Neuronal stem cell (in vitro differentiated cells): ENCODE data around the gene SIGLECL1.

Experiments used
- DNase-seq: peaks from one replicate; pipeline ENCODE4 v3.0.0-alpha.2; 2013; ENCODE audit warnings: low spot score
- H2AFZ ChIP-seq: one replicate; pipeline ENCODE4 v1.6.1; 2013; ENCODE audit warnings: mild to moderate bottlenecking, low read length, inconsistent platforms
- H2AK5ac ChIP-seq: 2 replicates; pipeline ENCODE4 v1.6.1; 2013; ENCODE audit warnings: low read depth, mild to moderate bottlenecking, inconsistent platforms, low read length, moderate library complexity, mixed read lengths
- H2BK120ac ChIP-seq: 2 replicates; pipeline ENCODE4 v1.6.1; 2013; ENCODE audit warnings: low read depth, mild to moderate bottlenecking, inconsistent platforms, low read length, moderate library complexity, mixed read lengths
- H2BK12ac ChIP-seq: one replicate; pipeline ENCODE4 v1.6.1; 2013; ENCODE audit warnings: low read length, inconsistent platforms
- H2BK15ac ChIP-seq: 2 replicates; pipeline ENCODE4 v1.6.1; 2013; ENCODE audit warnings: mild to moderate bottlenecking, low read length, inconsistent platforms, mixed read lengths
- H2BK5ac ChIP-seq: one replicate; pipeline ENCODE4 v1.6.1; 2013; ENCODE audit warnings: inconsistent platforms, mild to moderate bottlenecking, low read length, moderate library complexity
- H3K14ac ChIP-seq: one replicate; pipeline ENCODE4 v1.6.1; 2013; ENCODE audit warnings: low read length, inconsistent platforms
- H3K18ac ChIP-seq: 2 replicates; pipeline ENCODE4 v1.6.1; 2013; ENCODE audit warnings: low read length, inconsistent platforms
- H3K23ac ChIP-seq: 2 replicates; pipeline ENCODE4 v1.6.1; 2013; ENCODE audit warnings: low read depth, mild to moderate bottlenecking, mixed read lengths, low read length, inconsistent platforms; ENCODE audit not compliant: poor library complexity
- H3K27ac ChIP-seq: replicated peaks from 3 replicates; pipeline ENCODE4 v1.5.1; 2013; ENCODE audit warnings: low read length, inconsistent platforms
- H3K27me3 ChIP-seq, 3 experiments: 2 replicates each; pipeline ENCODE4 v1.6.1; 2013; ENCODE audit warnings: low read length in 3 of 3, mild to moderate bottlenecking in 2 of 3, inconsistent platforms in 1 of 3, low read depth in 1 of 3, mixed read lengths in 1 of 3, moderate library complexity in 1 of 3; ENCODE audit not compliant: control insufficient read depth in 3 of 3, insufficient read depth in 3 of 3
- H3K36me3 ChIP-seq, 2 donors: replicated peaks in 1 of 2; 2 replicates each; pipeline ENCODE4 v1.6.1; 2013; ENCODE audit warnings: low read length in 2 of 2; ENCODE audit not compliant: control insufficient read depth in 2 of 2, insufficient read depth in 2 of 2
- H3K4ac ChIP-seq: 2 replicates; pipeline ENCODE4 v1.6.1; 2013; ENCODE audit warnings: inconsistent platforms, mild to moderate bottlenecking, low read length, moderate library complexity
- H3K4me1 ChIP-seq, 2 donors: 1 replicate in 1 of 2; 2 replicates in 1 of 2; pipeline ENCODE4 v1.6.1; 2013; ENCODE audit warnings: low read length in 2 of 2, low read depth in 1 of 2; ENCODE audit not compliant: control insufficient read depth in 2 of 2, insufficient read depth in 1 of 2
- H3K4me2 ChIP-seq: one replicate; pipeline ENCODE4 v1.6.1; 2013; ENCODE audit warnings: mild to moderate bottlenecking, low read length, inconsistent platforms; ENCODE audit not compliant: insufficient read depth, poor library complexity, severe bottlenecking
- H3K4me3 ChIP-seq, 2 donors: 2 replicates each; pipeline ENCODE4 v1.5.1; 2013; ENCODE audit warnings: low read length in 2 of 2, mild to moderate bottlenecking in 2 of 2, inconsistent platforms in 1 of 2, moderate library complexity in 1 of 2
- H3K79me1 ChIP-seq: one replicate; pipeline ENCODE4 v1.6.1; 2013; ENCODE audit warnings: low read depth, mild to moderate bottlenecking, inconsistent platforms, low read length, moderate library complexity
- H3K9ac ChIP-seq: one replicate; pipeline ENCODE4 v1.6.1; 2013; ENCODE audit warnings: mild to moderate bottlenecking, low read depth, low read length, inconsistent platforms; ENCODE audit not compliant: poor library complexity
- H3K9me3 ChIP-seq, 2 donors: replicated peaks in 1 of 2; 2 replicates each; pipeline versions ENCODE3 to v1.6.1; 2013; ENCODE audit warnings: low read length in 2 of 2, mild to moderate bottlenecking in 2 of 2, inconsistent platforms in 1 of 2, low read depth in 1 of 2, mixed read lengths in 1 of 2, moderate library complexity in 1 of 2; ENCODE audit not compliant: control insufficient read depth in 2 of 2, insufficient read depth in 1 of 2
- H4K8ac ChIP-seq: one replicate; pipeline ENCODE4 v1.6.1; 2013; ENCODE audit warnings: low read depth, mild to moderate bottlenecking, inconsistent platforms, low read length, moderate library complexity
- H4K91ac ChIP-seq: one replicate; pipeline ENCODE4 v1.6.1; 2013; ENCODE audit warnings: low read length, low read depth, mild to moderate bottlenecking, inconsistent platforms; ENCODE audit not compliant: poor library complexity
- WGBS, 2 donors: extraction: QIAGEN DNeasy Blood & Tissue Kit; methylation state at CpG; one replicate each; pipeline ENCODE4 v1.1.7; 2013; ENCODE audit warnings: missing lambda C conversion rate in 2 of 2, mixed read lengths in 1 of 2; ENCODE audit not compliant: insufficient read length in 2 of 2, insufficient replicate concordance in 1 of 2; ENCODE audit errors: extremely low coverage in 2 of 2; 5-methylcytosine and 5-hydroxymethylcytosine counted together

SIGLECL1 gene

GRCh38 chr19:51277112-51277511 lies 26.2 kb downstream of the SIGLECL1 start:
- Histone ChIP-seq H3K14ac (no peak overlapping the region), H3K36me3 (no peaks in the 10 kb centered on the region), H3K27ac (no peak overlapping the region), H2BK15ac (no peak overlapping the region), H3K4ac (no peak overlapping the region), H3K4me1 (no peaks in the 10 kb centered on the region), H3K23ac (no peak overlapping the region), H4K8ac (no peak overlapping the region), H2BK5ac (no peak overlapping the region), H3K9me3 (peaks cover 0 to 6% of the 10 kb centered on the region in 2 donors), H3K18ac (no peak overlapping the region), H3K27me3 (no peaks in the 10 kb centered on the region), H2AK5ac (no peak overlapping the region), H3K79me1 (no peaks in the 10 kb centered on the region), H3K9ac (no peak overlapping the region), H2AFZ (no peak overlapping the region), H3K4me2 (no peak overlapping the region), H2BK12ac (no peak overlapping the region), H3K4me3 (no peak overlapping the region), H2BK120ac (no peak overlapping the region), H4K91ac (no peak overlapping the region)
- no CpG with 5 or more reads among the region's 3 CpGs for WGBS, 2 donors
- no peak for DNase-seq

DNA sequence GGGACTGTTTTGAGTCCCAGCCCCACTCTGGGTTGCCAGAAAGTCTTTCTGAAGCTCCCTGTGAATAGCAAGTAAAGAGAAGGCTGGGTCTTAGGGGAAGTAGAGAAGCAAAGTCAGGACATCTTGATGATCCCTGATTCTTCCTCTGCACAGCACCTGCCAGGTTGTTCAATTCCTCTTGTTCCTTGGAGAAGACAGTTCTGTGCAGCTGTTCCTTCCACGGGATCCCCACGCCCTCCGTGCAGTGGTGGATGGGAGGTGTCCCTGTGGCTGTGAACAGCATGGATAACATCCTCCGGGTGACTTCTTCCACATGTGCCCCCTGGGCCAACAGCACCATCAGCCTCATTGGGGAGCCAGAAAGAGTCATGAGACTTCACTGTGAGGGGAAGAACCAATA lies 31.5 kb downstream of the SIGLECL1 start:
- Histone ChIP-seq H2AFZ (no peak overlapping the region), H3K27me3 (peaks cover 0 to 4% (median 0%) of the 10 kb centered on the region in 3 experiments), H3K4me3 (no peak overlapping the region), H3K27ac (no peak overlapping the region), H3K18ac (no peak overlapping the region), H3K36me3 (no peaks in the 10 kb centered on the region), H2BK15ac (no peak overlapping the region), H3K9ac (no peak overlapping the region), H2AK5ac (no peak overlapping the region), H3K9me3 (peaks cover 0 to 6% of the 10 kb centered on the region in 2 donors), H2BK12ac (no peak overlapping the region), H4K8ac (no peak overlapping the region), H3K14ac (no peak overlapping the region), H3K4ac (no peak overlapping the region), H3K4me1 (no peaks in the 10 kb centered on the region), H3K23ac (no peak overlapping the region), H2BK5ac (no peak overlapping the region), H4K91ac (no peak overlapping the region), H3K79me1 (no peaks in the 10 kb centered on the region), H2BK120ac (no peak overlapping the region), H3K4me2 (no peak overlapping the region)
- no CpG with 5 or more reads among the region's 4 CpGs for WGBS, 2 donors
- DNase-seq, result no peak

DNA sequence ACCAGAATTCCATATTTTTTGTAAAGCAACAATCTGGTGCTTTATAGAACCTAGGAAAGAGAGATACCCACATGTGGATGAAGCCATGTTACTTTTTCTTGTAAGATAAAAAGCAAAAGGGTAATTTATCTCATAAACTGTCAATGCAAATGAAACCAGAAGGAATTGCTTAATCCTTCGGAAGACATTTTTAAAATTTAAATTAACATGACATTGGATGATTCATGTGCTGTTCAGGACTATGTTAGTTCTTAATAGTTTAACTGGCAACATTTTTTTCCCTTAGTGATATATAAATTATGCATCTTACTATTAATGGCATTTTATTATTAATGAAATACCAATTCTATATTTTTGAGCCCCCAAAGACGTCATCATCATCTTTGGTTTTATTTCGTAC lies 34.8 kb downstream of the SIGLECL1 start:
- Histone ChIP-seq H4K8ac (no peak overlapping the region), H4K91ac (no peak overlapping the region), H2AK5ac (no peak overlapping the region), H3K4me2 (no peak overlapping the region), H3K4me1 (no peaks in the 10 kb centered on the region), H2BK15ac (no peak overlapping the region), H3K9ac (no peak overlapping the region), H3K4ac (no peak overlapping the region), H3K23ac (no peak overlapping the region), H2BK12ac (no peak overlapping the region), H3K4me3 (no peak overlapping the region), H3K79me1 (no peaks in the 10 kb centered on the region), H3K14ac (no peak overlapping the region), H2BK120ac (no peak overlapping the region), H3K9me3 (no peaks in the 10 kb centered on the region), H3K18ac (no peak overlapping the region), H3K27me3 (peaks cover 0 to 4% (median 0%) of the 10 kb centered on the region in 3 experiments), H2BK5ac (no peak overlapping the region), H2AFZ (no peak overlapping the region), H3K36me3 (no peaks in the 10 kb centered on the region), H3K27ac (no peak overlapping the region)
- no peak for DNase-seq
- WGBS, 2 donors, result no CpG with 5 or more reads among the region's 3 CpGs

GRCh38 chr19:51289635-51290034 lies 38.8 kb downstream of the SIGLECL1 start:
- Histone ChIP-seq H3K4me3 (no peak overlapping the region), H2AFZ (no peak overlapping the region), H2AK5ac (no peak overlapping the region), H3K18ac (no peak overlapping the region), H3K27me3 (peaks cover 0 to 4% (median 0%) of the 10 kb centered on the region in 3 experiments), H2BK12ac (no peak overlapping the region), H3K23ac (no peak overlapping the region), H4K91ac (no peak overlapping the region), H2BK120ac (no peak overlapping the region), H3K4me1 (peaks cover 9 to 11% of the 10 kb centered on the region in 2 donors), H3K4ac (no peak overlapping the region), H3K4me2 (no peak overlapping the region), H2BK15ac (no peak overlapping the region), H3K36me3 (no peaks in the 10 kb centered on the region), H3K27ac (no peak overlapping the region), H4K8ac (no peak overlapping the region), H3K9me3 (no peaks in the 10 kb centered on the region), H2BK5ac (no peak overlapping the region), H3K79me1 (no peaks in the 10 kb centered on the region), H3K14ac (no peak overlapping the region), H3K9ac (no peak overlapping the region)
- no CpG with 5 or more reads among the region's 1 CpG for WGBS, 2 donors
- DNase-seq, result no peak
